HG03108 (cell line): ENCODE data around the gene NLRP6.
"Not testable (repeated sequence)": the region's sequence is repeated elsewhere in the genome, so short reads cannot be mapped to it uniquely, and the experiment has no call there.

ENCODE experiments used
- ATAC-seq: cut with Tn5 transposase; IDR thresholded peaks from one replicate; pipeline ENCODE4 v1.9.1; 2021; ENCODE audit warnings: moderate library complexity; ENCODE audit not compliant: unreplicated experiment

Gene NLRP6

GRCh38 chr11:319121-319887, 41.1 kb downstream of the NLRP6 start:
- not testable (repeated sequence) for ATAC-seq

DNA sequence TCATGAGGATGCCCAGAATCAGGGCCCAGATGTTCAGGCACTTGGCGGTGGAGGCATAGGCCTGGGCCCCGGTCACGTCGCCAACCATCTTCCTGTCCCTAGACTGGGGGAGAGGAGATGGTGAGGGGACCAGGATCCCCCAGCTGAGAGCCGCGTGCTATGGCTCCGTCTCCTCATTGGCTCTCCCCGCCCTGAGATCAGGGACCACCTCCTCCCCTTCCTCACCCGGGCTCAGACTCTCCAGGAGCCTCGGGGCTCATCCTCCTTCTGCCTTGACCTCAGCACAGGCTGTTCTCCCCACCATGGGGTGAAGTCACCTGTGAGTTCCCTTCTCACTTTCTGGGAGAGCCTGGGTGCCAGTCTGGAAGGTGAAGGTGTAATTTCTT, 41.7 kb downstream of the NLRP6 start:
- not testable (repeated sequence) for ATAC-seq

DNA sequence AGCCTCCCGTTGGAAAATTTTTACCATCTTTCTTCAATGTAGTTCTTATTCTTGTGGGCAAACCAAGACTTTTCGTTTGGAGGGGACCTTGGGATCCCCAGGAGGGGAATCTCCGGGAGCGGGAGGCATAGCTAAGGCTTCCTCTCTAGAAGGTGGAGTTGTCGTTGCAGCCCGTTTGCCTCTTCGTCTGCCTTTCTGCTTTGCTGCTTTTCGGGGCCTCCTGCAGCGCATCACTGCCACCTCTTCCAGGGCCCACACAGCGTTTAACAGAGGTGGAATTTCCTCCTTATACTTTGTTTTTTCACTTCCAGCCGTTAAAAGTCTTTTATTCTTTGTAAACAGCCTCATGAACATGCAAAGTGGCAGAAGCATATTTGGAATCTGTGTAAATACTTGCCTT, 45.9 kb downstream of the NLRP6 start:
- no peak for ATAC-seq

GRCh38 chr11:324593-325517, 46.6 kb downstream of the NLRP6 start:
- not testable (repeated sequence) for ATAC-seq

DNA sequence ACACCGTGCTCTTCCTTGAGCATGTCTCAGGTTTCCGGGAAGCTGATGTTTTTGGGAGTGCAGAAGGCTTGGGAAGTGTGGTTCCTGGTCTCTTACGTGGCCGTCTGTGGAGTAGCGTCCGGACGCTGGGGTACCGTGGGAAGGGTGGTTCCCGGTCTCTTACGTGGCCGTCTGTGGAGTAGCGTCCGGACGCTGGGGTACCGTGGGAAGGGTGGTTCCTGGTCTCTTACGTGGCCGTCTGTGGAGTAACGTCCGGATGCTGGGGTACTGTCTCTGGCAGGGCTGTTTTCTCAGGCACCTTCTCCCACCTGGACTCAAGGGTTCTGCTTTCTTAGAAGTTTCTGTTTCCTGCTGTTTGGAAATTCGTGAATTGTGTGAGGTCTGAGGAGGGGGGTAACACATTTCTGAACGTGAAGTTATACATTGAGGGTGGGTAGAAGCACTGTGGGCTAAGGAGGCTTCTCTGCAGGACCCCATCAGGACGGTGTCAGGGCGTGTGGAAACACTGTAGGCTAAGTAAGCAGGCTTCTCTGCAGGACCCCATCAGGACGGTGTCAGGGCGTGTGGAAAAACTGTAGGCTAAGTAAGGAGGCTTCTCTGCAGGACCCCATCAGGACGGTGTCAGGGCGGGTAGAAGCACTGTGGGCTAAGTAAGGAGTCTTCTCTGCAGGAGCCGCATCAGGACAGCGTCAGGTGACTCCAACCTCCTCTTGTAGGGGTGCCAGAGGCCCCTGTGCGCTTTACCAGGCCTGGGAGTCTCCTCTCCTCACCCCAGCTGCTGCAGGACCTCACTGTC, 47.8 kb downstream of the NLRP6 start:
- no peak for ATAC-seq

GRCh38 chr11:326592-326841, 48.3 kb downstream of the NLRP6 start:
- no peak for ATAC-seq

- ATAC-seq = peak; percentile 82
These were observed 48.8 kb downstream of the NLRP6 start for GRCh38 chr11:326842-327580.

DNA sequence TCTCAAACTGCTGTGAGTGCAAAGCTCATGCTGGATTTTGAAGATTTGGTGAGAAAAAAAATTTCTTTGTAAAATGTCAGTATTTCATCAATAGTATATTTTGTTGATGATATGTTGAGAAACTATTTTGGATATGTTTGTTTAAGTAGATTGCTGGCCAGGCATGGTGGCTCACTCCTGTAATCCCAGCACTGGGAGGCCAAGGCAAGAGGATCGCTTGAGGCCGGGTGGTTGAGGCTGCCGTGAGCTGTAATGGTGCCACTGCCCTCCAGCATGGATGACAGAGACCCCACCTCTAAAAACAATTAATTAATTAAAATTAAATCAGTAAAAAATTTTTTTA, 49.3 kb downstream of the NLRP6 start:
- ATAC-seq = no peak

GRCh38 chr11:328012-328411, 49.8 kb downstream of the NLRP6 start:
- no peak for ATAC-seq

- ATAC-seq = not testable (repeated sequence)
These were observed 50.4 kb downstream of the NLRP6 start for GRCh38 chr11:328516-329100.

- ATAC-seq = no peak
These were observed 51.7 kb downstream of the NLRP6 start for GRCh38 chr11:329886-330253.

GRCh38 chr11:330307-330693, 52.1 kb downstream of the NLRP6 start:
- no peak for ATAC-seq

- no peak for ATAC-seq
These were observed 52.6 kb downstream of the NLRP6 start for GRCh38 chr11:330694-331357.

- no peak for ATAC-seq
These were observed 53.3 kb downstream of the NLRP6 start for GRCh38 chr11:331358-332060.

GRCh38 chr11:332651-333480, 54.7 kb downstream of the NLRP6 start:
- no peak for ATAC-seq

DNA sequence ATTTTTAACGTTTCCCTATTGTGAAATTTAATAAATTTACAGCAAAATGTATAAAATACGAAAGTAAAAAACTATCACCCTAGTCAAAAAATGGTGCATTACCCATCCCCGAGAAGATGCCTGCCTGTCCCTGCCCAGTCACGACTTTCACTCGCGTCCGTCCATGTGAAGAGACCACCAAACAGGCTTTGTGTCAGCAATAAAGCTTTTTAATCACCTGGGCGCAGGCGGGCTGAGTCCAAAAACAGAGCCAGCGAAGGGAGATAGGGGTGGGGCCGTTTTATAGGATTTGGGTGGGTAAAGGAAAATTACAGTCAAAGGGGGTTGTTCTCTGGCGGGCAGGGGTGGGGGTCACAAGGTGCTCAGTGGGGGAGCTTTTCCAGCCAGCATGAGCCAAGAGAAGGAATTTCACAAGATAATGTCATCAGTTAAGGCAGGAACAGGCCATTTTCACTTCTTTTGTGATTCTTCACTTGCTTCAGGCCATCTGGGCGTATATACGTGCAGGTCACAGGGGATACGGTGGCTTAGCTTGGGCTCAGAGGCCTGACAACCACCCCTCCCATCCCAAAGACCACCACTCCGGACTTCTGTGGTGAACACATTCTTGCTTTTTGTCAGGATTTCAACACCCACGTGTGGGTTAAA, 55.5 kb downstream of the NLRP6 start:
- ATAC-seq = not testable (repeated sequence)

DNA sequence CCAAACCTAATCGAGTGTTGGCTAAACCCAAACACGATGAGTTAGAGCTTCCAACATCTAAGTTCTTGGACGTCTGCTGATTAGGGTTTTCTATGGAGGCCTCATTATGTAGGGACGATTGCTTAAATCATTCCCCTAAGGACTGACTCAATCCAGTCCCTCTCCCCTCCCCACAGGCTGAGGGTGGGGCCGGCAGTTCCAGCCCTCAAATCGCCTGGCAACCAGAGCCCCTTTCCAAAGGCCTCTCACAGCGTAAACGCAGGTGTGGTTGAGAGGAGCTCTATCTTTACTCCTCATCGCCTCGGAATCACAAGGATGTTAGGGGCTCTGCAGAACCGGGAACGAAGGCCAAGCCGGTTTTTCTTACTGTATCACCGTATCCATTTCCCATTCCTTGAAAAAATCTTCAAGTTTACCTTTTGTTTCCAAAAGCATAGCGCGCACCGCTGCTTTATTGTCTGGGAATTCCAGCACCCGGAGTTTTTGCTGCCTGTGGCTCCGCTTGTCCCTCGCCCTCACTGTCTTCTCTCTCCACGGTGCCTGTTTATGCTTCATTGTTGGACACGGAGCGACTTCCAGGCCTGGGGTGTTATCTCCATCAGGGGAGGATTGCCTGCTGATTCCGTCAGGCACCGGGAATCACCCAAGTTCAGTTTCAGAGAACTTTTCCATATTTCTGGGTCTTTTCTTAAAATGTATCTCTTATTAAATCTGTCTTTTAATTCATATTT, 56.2 kb downstream of the NLRP6 start:
- ATAC-seq = no peak
